OCI-LY3 (cell line): ENCODE results near the gene PIBF1.

Source experiments
- EZH2phosphoT487 ChIP-seq: fragments of 200-600 bp; shearing (Covaris generic); IDR thresholded peaks from 2 replicates; pipeline ENCODE4 v1.6.1; 2018; ENCODE audit warnings: antibody characterized with exemption, mixed run types, low read depth
- TF ChIP-seq, protein P1 (sequence below): fragments of 200-600, 300-600 bp; sonication (generic); IDR thresholded peaks from 2 replicates; pipeline ENCODE4 v1.5.1; 2014; ENCODE audit warnings: antibody characterized with exemption, low read length, low read depth

DNA sequence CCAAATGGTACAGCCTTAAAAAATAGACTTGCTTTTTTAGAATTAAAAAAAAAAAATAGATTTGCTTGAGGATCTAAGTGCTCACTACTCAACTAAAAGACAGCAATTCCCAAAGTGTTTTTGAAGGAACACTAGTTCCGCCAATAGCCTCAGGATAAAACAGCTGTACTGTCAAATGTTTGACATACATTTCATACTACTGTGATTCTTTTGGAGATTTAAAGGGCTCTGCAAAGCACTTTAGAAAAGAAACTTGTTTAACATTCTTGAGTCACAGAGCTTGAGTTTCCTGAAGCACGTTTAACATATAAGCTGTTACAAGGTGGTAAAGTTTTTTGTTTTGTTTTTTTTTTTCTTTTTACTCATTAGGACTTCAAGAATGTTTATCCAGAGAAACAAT, 253.7 kb downstream of the PIBF1 start:
- TF ChIP-seq, protein P1, sequence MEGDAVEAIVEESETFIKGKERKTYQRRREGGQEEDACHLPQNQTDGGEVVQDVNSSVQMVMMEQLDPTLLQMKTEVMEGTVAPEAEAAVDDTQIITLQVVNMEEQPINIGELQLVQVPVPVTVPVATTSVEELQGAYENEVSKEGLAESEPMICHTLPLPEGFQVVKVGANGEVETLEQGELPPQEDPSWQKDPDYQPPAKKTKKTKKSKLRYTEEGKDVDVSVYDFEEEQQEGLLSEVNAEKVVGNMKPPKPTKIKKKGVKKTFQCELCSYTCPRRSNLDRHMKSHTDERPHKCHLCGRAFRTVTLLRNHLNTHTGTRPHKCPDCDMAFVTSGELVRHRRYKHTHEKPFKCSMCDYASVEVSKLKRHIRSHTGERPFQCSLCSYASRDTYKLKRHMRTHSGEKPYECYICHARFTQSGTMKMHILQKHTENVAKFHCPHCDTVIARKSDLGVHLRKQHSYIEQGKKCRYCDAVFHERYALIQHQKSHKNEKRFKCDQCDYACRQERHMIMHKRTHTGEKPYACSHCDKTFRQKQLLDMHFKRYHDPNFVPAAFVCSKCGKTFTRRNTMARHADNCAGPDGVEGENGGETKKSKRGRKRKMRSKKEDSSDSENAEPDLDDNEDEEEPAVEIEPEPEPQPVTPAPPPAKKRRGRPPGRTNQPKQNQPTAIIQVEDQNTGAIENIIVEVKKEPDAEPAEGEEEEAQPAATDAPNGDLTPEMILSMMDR, result no peak
- TF ChIP-seq EZH2phosphoT487, result no peak
